HL-60 (cell line): ENCODE data around the gene FRAS1.

ENCODE experiments used
- CTCF ChIP-seq: IDR thresholded peaks from one replicate; pipeline ENCODE4 v1.5.1; 2011; ENCODE audit warnings: low read length, control low read depth, inconsistent platforms; ENCODE audit not compliant: insufficient read depth
- POLR2AphosphoS5 ChIP-seq: IDR thresholded peaks from 2 replicates; pipeline ENCODE4 v1.6.1; 2012; ENCODE audit warnings: low read depth

GRCh38 chr4:78451407-78451806, 394.3 kb downstream of the FRAS1 start:
- no peak for TF ChIP-seq POLR2AphosphoS5
- TF ChIP-seq CTCF = no peak
